Naive thymus-derived CD4-positive, alpha-beta T cell (primary cell): ENCODE results near the gene POLN. TPM values are rescaled to one million over a fixed set of nuclear protein-coding genes. Genes with fewer than 3 reads are reported as not detected.

Source experiments
- ATAC-seq: fragments of 150-1000 bp; cut with Tn5 transposase; 2 replicates; pipeline ENCODE4 v1.10.0; 2021; ENCODE audit warnings: mild to moderate bottlenecking, moderate library complexity
- CTCF ChIA-PET: fragments of 350-600 bp; sonication (Branson Sonifier 250); formaldehyde crosslinking; loops from one replicate; lab custom pipeline; 2021; ENCODE audit warnings: antibody characterized with exemption; lab: Charles Lee
- POLR2A ChIA-PET: fragments of 350-600 bp; sonication (Branson Sonifier 250); formaldehyde crosslinking; loops from one replicate; lab custom pipeline; 2021; ENCODE audit warnings: antibody characterized with exemption, inconsistent platforms; lab: Charles Lee
- DNase-seq, 9 donors: peaks; one replicate each; pipeline versions ENCODE4 v3.0.0 to v3.0.0-alpha.2; 2020 to 2022; ENCODE audit warnings: mixed read lengths in 1 of 9
- H3K27ac ChIP-seq: one replicate; pipeline ENCODE4 v1.7.0; 2013; ENCODE audit warnings: mild to moderate bottlenecking, low read depth, low read length, moderate library complexity
- H3K27me3 ChIP-seq, 2 donors: one replicate each; pipeline ENCODE4 v1.7.0; 2013; ENCODE audit warnings: low read length in 2 of 2, mild to moderate bottlenecking in 2 of 2, moderate library complexity in 2 of 2; ENCODE audit not compliant: control insufficient read depth in 2 of 2, insufficient read depth in 2 of 2
- H3K36me3 ChIP-seq, 3 experiments: 1 replicate in 2 of 3; 2 replicates in 1 of 3; pipeline ENCODE4 v1.7.0; 2013; ENCODE audit warnings: low read length in 3 of 3, mild to moderate bottlenecking in 3 of 3, moderate library complexity in 1 of 3; ENCODE audit not compliant: insufficient read depth in 3 of 3, control insufficient read depth in 2 of 3
- H3K4me1 ChIP-seq, 2 donors: one replicate each; pipeline ENCODE4 v1.7.0; 2013; ENCODE audit warnings: low read length in 2 of 2, mild to moderate bottlenecking in 2 of 2, moderate library complexity in 1 of 2; ENCODE audit not compliant: control insufficient read depth in 2 of 2, insufficient read depth in 2 of 2
- H3K4me3 ChIP-seq: 2 replicates; pipeline ENCODE4 v1.7.0; 2013; ENCODE audit warnings: mild to moderate bottlenecking, low read length
- H3K9me3 ChIP-seq, 3 experiments: 1 replicate in 2 of 3; 2 replicates in 1 of 3; pipeline ENCODE4 v1.7.0; 2013; ENCODE audit warnings: low read length in 3 of 3; ENCODE audit not compliant: control insufficient read depth in 2 of 3
- H3K27ac Mint-ChIP-seq, 9 donors: one replicate each; pipeline ENCODE4 v1.8.0; 2020 to 2022; ENCODE audit warnings: mixed read lengths in 9 of 9, mild to moderate bottlenecking in 8 of 9, moderate library complexity in 5 of 9, inconsistent platforms in 2 of 9
- H3K27me3 Mint-ChIP-seq, 5 donors: one replicate each; pipeline ENCODE4 v1.8.0; 2021 to 2022; ENCODE audit warnings: mixed read lengths in 5 of 5, mild to moderate bottlenecking in 1 of 5
- H3K36me3 Mint-ChIP-seq, 5 donors: one replicate each; pipeline ENCODE4 v1.8.0; 2020 to 2022; ENCODE audit warnings: mixed read lengths in 5 of 5, mild to moderate bottlenecking in 3 of 5, inconsistent platforms in 1 of 5
- H3K4me1 Mint-ChIP-seq, 7 donors: one replicate each; pipeline ENCODE4 v1.8.0; 2020 to 2022; ENCODE audit warnings: mixed read lengths in 7 of 7, mild to moderate bottlenecking in 3 of 7, inconsistent platforms in 1 of 7
- H3K4me3 Mint-ChIP-seq, 10 donors: one replicate each; pipeline ENCODE4 v1.8.0; 2020 to 2022; ENCODE audit warnings: mild to moderate bottlenecking in 10 of 10, mixed read lengths in 10 of 10, moderate library complexity in 6 of 10, inconsistent platforms in 2 of 10
- H3K9me3 Mint-ChIP-seq, 11 donors: one replicate each; pipeline ENCODE4 v1.8.0; 2020 to 2022; ENCODE audit warnings: mixed read lengths in 11 of 11, mild to moderate bottlenecking in 4 of 11, inconsistent platforms in 1 of 11, moderate library complexity in 1 of 11
- intact Hi-C, 2 donors: fragments of 100-400 bp; cut with micrococcal nuclease; formaldehyde crosslinking; loops; one replicate each; pipeline ENCODE4 v1.15.1; 2023
- polyA plus RNA-seq, 2 donors: library from polyadenylated mRNA; unstranded; fragments of 300-500 nt; fragmentation: Illumina TruSeq; gene quantifications; one replicate each; pipeline ENCODE4 v1.2.3, GENCODE V29; 2021
- total RNA-seq, 6 experiments: library from RNA in 5 of 6; stranded (reverse) in 5 of 6; gene quantifications; 1 replicate in 5 of 6; 2 replicates in 1 of 6; pipeline ENCODE4 v1.2.3 and lab custom pipeline; 2021 to 2026

Gene POLN
- total and polyA plus RNA-seq, 7 experiments from 2014 or later: 0.17 to 5.4 (median 2.9) TPM

DNA sequence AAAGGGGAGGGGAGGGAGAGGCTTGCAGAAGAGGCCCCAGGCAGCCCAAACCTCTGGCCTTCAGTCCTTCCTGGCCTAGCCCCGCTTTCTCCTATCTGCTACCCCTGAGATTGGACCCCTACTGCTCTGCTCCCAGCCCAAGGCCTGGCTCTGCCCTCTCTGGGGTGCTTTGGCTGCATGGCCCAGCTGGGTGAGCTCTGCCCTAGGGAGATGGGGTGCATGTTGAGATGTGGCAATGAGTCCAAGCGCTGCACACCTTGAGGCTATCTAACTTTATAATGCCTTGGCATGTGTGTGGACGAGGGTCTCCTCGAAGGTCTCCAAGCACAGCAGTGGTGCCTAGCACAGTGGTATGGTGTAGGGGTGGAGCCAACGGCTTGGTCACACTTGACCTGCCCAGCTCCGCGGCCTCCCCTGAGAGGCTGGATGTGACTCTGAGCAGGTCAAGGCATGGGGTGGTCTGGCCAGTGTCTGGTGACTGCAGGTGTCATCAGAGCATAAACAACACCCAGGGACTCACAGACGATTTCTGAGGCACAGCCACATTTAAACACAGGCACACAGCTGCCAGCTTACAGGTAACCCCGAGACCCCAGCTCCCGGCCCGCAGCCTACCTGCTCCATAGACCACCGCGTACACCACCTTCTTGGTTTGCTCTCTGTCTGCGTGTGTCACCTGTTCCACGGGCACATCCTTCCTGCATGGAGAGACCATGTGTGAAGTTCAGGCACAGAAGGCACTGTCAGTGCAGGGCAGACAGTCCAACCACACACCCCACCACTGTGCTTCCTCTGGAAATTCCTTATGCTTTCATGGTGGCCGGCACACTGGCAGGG, 146.5 kb downstream of the POLN start:
- H3K27ac Mint-ChIP-seq: no peak overlapping the region
- H3K36me3 Mint-ChIP-seq: peaks cover 7 to 14% (median 9%) of the 10 kb centered on the region in 5 donors
- H3K4me3 ChIP-seq: no peak overlapping the region
- H3K36me3 ChIP-seq: no peaks in the 10 kb centered on the region
- H3K4me3 Mint-ChIP-seq: no peak overlapping the region
- no peak overlapping the region for H3K27ac ChIP-seq
- ChIA-PET CTCF (no interaction called here), POLR2A (no interaction called here)
- no peaks in the 10 kb centered on the region for H3K4me1 ChIP-seq
- DNase-seq: no peak
- intact Hi-C loops: no loop called here
- peaks cover 0 to 12% (median 0%) of the 10 kb centered on the region in 3 experiments for H3K9me3 ChIP-seq
- H3K27me3 ChIP-seq: no peaks in the 10 kb centered on the region
- no peak for ATAC-seq
- peaks cover 0 to 29% (median 13%) of the 10 kb centered on the region in 11 donors for H3K9me3 Mint-ChIP-seq
- H3K4me1 Mint-ChIP-seq: no peaks in the 10 kb centered on the region
- H3K27me3 Mint-ChIP-seq: peaks cover 0 to 29% (median 11%) of the 10 kb centered on the region in 5 donors

DNA sequence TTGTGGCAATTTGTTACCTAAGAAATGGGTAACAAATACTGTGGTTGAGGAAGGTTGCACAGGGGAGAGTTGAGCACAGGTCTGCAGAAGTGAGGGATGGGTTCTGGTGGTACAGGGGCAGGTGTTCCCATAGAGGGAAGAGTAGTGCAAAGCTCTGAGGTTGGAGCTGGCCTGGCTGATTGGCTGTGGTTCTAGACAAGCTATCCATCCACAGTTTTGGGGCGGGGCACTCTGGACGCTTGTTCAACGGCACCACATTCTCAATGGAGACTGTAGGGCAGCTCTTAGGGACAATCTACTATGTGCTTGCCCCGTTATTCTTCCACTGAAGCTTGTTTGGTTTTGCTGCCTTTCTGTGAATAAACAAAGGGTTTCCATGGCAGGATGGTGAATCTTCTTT, 147.4 kb downstream of the POLN start:
- H3K4me3 ChIP-seq: no peak overlapping the region
- Mint-ChIP-seq H3K36me3 (peaks cover 7 to 14% (median 7%) of the 10 kb centered on the region in 5 donors), H3K27ac (peak overlapping the region in 1 of 9 donors; percentile 34), H3K4me3 (no peak overlapping the region), H3K9me3 (peaks cover 0 to 28% (median 11%) of the 10 kb centered on the region in 11 donors), H3K4me1 (no peaks in the 10 kb centered on the region), H3K27me3 (peaks cover 0 to 30% (median 11%) of the 10 kb centered on the region in 5 donors)
- H3K27ac ChIP-seq: no peak overlapping the region
- ChIA-PET POLR2A (no interaction called here), CTCF (interaction anchor here (0.6 kb wide), 1 partner anchor 119 kb away, joined by 4 read pairs; no protein-coding TSS in a partner anchor)
- no peaks in the 10 kb centered on the region for H3K4me1 ChIP-seq
- no peak for DNase-seq
- no peaks in the 10 kb centered on the region for H3K36me3 ChIP-seq
- no peak for ATAC-seq
- intact Hi-C loops: no loop called here
- peaks cover 0 to 12% (median 0%) of the 10 kb centered on the region in 3 experiments for H3K9me3 ChIP-seq
- H3K27me3 ChIP-seq: no peaks in the 10 kb centered on the region

DNA sequence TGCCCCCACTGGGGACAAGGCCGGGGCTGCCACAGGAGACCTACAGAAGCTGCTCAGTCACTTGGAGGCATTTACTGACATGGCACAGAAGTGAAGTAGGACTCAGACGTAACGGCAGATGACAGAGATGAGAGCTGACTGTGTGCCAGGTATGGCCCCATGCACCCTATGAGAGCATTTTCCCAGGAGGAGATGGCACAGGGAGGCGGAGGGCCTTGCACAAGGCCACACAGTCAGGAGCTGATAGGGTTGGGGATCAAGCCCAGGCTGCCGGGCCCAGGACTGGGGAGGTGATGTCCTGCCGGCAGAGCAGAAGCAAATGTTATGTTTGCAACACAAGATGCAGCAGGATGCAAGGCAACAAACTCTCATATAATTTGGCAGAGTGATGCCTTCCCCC, 148.7 kb downstream of the POLN start:
- POLR2A ChIA-PET: no interaction called here
- Histone ChIP-seq H3K36me3 (no peaks in the 10 kb centered on the region), H3K27me3 (no peaks in the 10 kb centered on the region), H3K4me1 (no peaks in the 10 kb centered on the region), H3K27ac (no peak overlapping the region), H3K4me3 (no peak overlapping the region), H3K9me3 (peaks cover 0 to 12% (median 0%) of the 10 kb centered on the region in 3 experiments)
- no peak for DNase-seq
- Mint-ChIP-seq H3K27me3 (peaks cover 0 to 23% (median 6%) of the 10 kb centered on the region in 5 donors), H3K4me3 (no peak overlapping the region), H3K9me3 (peaks cover 0 to 22% (median 11%) of the 10 kb centered on the region in 11 donors), H3K4me1 (no peaks in the 10 kb centered on the region), H3K36me3 (peaks cover 7 to 14% (median 7%) of the 10 kb centered on the region in 5 donors), H3K27ac (no peak overlapping the region)
- intact Hi-C loops: no loop called here
- CTCF ChIA-PET: interaction anchor here (0.6 kb wide), 1 partner anchor 264 kb away, joined by 3 read pairs; no protein-coding TSS in a partner anchor
- ATAC-seq: no peak

DNA sequence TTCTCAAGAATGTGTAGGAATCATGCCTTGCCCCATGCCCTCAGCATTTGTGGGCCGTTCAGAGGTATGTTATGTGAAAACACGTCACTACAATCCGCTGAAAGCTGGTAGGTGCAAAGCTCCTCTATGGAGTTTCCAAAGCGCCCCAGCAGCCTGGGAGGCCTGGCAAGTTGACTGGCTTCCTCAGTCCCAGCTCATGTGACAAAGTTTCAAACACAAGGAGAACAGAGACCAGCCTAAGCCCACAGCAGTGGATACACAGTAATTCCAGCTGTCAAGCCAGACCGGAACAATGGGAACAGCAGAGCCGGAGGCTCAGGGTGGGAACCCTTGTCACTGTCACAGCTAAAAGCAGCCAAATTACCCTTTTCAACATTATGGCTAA, 149.3 kb downstream of the POLN start:
- Histone ChIP-seq H3K36me3 (no peaks in the 10 kb centered on the region), H3K9me3 (peaks cover 0 to 12% (median 0%) of the 10 kb centered on the region in 3 experiments), H3K27me3 (no peaks in the 10 kb centered on the region), H3K4me3 (no peak overlapping the region), H3K4me1 (no peaks in the 10 kb centered on the region), H3K27ac (no peak overlapping the region)
- intact Hi-C loops: no loop called here
- Mint-ChIP-seq H3K9me3 (peaks cover 0 to 22% (median 12%) of the 10 kb centered on the region in 11 donors), H3K27ac (no peak overlapping the region), H3K36me3 (peaks cover 7 to 15% (median 8%) of the 10 kb centered on the region in 5 donors), H3K4me1 (no peaks in the 10 kb centered on the region), H3K27me3 (peaks cover 0 to 20% (median 6%) of the 10 kb centered on the region in 5 donors), H3K4me3 (no peak overlapping the region)
- ATAC-seq (no peak), DNase-seq (no peak)
- CTCF ChIA-PET: interaction anchor here (0.5 to 0.6 kb wide), 2 partner anchors 21 to 265 kb away, joined by 3 read pairs; no protein-coding TSS in a partner anchor
- POLR2A ChIA-PET: no interaction called here

DNA sequence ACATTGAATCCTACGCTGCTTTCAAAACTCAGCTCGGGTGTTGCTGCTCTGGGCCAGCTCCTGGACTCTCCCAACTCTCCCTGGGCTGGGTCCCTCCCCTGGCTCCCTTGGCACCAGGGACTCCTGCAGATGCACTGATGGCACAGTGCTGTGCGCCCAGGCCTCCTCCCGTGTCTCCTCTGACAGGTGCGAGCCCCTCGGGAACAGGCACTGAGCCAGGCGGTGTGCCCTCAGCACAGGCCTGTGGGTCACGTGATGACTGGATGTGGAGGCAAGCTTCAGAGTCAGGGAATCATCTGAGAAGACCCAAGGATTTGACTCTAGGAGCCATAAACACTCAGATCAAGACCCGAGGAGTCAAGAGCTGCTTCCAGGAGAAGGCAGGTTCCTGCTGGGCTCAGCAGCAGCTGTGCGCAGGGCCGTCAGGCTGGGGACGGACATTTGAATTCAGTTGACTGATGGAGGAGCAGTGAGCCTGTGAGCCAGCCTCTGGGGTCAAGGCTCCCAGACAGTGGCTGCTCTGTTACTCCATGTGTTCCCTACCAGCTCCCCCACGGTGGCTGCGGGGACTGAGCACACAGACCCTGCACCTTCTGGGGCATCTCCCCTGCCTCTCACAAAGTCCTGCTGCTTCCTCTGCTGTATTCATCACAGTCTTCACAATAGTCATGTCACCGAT, 149.8 kb downstream of the POLN start:
- H3K36me3 Mint-ChIP-seq: peaks cover 7 to 18% (median 9%) of the 10 kb centered on the region in 5 donors
- Histone ChIP-seq H3K4me3 (no peak overlapping the region), H3K27ac (no peak overlapping the region), H3K27me3 (no peaks in the 10 kb centered on the region), H3K9me3 (peaks cover 0 to 12% (median 0%) of the 10 kb centered on the region in 3 experiments), H3K4me1 (no peaks in the 10 kb centered on the region), H3K36me3 (no peaks in the 10 kb centered on the region)
- H3K9me3 Mint-ChIP-seq: peaks cover 0 to 21% (median 15%) of the 10 kb centered on the region in 11 donors
- H3K4me3 Mint-ChIP-seq: no peak overlapping the region
- ChIA-PET CTCF (interaction anchor here (0.5 kb wide), 1 partner anchor 22 kb away, joined by 3 read pairs; no protein-coding TSS in a partner anchor), POLR2A (no interaction called here)
- H3K27me3 Mint-ChIP-seq: peaks cover 0 to 18% (median 6%) of the 10 kb centered on the region in 5 donors
- H3K27ac Mint-ChIP-seq: no peak overlapping the region
- intact Hi-C loops: no loop called here
- DNase-seq (no peak), ATAC-seq (no peak)
- no peaks in the 10 kb centered on the region for H3K4me1 Mint-ChIP-seq

DNA sequence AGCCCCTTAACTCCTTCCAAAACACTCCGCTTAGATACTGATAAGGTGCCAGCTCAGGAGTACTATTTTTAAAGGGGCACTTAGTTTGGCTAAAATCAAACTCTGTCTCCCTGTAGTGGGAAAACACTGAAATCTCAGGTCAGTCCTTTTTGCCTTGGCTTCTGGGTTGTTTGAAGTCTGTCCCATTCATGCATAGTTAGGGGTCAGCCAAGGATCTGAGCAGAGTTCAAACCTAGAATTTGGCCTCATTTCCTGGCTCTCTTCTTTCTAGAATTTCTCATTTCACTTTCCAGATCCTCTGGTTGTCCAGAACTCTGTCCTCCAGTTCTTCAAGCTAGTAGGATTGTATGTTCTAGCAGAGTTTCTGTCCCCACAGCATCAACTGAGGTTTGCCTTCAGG, 151.3 kb downstream of the POLN start:
- Histone ChIP-seq H3K36me3 (no peaks in the 10 kb centered on the region), H3K9me3 (peaks cover 0 to under 1% (median 0%) of the 10 kb centered on the region in 3 experiments), H3K4me1 (no peaks in the 10 kb centered on the region), H3K4me3 (no peak overlapping the region), H3K27ac (no peak overlapping the region), H3K27me3 (no peaks in the 10 kb centered on the region)
- Mint-ChIP-seq H3K36me3 (peaks cover 0 to 9% (median 5%) of the 10 kb centered on the region in 5 donors), H3K4me3 (no peak overlapping the region), H3K27ac (no peak overlapping the region), H3K9me3 (peaks cover 0 to 15% (median 7%) of the 10 kb centered on the region in 11 donors), H3K27me3 (peaks cover 0 to 15% (median 0%) of the 10 kb centered on the region in 5 donors), H3K4me1 (no peaks in the 10 kb centered on the region)
- ChIA-PET POLR2A (no interaction called here), CTCF (no interaction called here)
- intact Hi-C loops: no loop called here
- ATAC-seq (no peak), DNase-seq (no peak)
